HG03025 (cell line): ENCODE data around the gene PPIL4.
"Not testable (repeated sequence)": the region's sequence is repeated elsewhere in the genome, so short reads cannot be mapped to it uniquely, and the experiment has no call there.

Source experiments
- ATAC-seq: cut with Tn5 transposase; IDR thresholded peaks from one replicate; pipeline ENCODE4 v1.9.1; 2021; ENCODE audit warnings: mild to moderate bottlenecking, moderate library complexity; ENCODE audit not compliant: unreplicated experiment, low FRiP score

Gene PPIL4

DNA sequence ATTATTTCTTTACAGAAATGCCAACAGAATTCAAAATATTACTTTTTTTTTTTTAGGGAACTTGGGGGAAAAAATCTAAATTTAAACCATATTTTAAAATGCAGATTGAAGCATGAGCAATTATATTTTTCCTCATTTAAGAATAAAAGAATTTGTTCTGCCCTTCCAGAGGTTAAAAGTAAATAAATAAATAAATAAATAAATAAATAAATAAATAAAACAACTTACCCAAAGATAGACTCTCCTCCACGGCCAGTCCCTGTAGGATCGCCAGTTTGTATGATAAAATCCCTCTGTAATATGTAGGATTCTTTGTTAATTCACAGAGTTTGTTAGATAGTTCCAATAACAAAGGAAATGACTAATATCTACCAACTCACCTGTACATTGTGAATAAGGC lies 4.7 kb downstream of the PPIL4 start:
- no peak for ATAC-seq

DNA sequence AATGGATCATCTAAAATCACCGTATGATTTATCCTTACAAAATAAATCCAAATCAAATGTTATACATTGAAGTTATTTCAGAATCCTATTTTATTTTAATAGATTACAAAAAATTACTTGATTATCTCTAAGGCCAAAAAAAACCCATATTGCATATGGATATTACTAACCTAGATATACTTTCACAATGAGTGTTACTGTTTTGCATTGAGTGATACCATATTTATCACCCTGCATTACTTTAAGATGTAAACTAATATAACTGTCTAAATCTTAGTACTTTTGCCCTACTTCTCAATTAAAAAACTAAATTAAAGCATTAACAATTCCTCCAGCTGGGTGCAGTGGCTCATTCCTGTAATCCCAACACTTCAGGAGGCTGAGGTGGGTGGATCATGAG lies 11.1 kb downstream of the PPIL4 start:
- no peak for ATAC-seq

DNA sequence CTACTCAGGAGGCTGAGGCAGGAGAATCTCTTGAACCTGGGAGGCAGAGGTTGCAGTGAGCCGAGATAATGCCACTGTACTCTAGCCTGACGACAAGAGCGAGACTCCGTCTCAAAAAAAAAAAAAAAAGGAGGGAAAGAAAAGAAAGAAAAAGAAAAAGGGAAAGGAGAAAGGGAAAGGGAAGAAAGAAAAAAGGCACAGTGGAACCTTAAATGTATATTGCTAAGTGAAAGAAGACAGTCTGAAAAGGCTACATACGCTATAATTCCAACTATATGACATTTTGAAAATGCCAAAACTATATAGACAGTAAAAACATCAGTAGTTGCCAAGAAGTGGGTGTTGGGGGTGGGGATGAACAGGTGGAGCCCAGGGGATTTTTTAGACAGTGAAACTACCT lies 16.2 kb downstream of the PPIL4 start:
- no peak for ATAC-seq

DNA sequence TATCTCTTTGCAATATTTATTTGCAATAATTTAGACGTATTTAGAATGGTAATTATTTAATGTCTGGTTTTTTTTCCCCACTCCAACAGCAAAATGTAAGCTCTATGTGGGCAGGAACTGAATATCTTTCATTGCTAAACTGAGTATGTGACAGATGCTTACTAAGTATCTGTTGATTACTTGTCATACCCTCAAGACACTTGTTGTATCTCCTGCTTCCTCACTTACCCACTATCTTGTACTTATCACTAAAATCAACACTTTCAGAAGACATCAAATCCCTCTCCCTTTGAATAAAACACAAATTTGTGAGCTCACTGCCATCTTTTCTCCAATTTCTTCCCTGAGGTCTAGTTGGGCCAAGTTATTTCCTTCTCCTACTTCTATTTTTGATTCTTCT lies 30.3 kb downstream of the PPIL4 start:
- ATAC-seq, result no peak

DNA sequence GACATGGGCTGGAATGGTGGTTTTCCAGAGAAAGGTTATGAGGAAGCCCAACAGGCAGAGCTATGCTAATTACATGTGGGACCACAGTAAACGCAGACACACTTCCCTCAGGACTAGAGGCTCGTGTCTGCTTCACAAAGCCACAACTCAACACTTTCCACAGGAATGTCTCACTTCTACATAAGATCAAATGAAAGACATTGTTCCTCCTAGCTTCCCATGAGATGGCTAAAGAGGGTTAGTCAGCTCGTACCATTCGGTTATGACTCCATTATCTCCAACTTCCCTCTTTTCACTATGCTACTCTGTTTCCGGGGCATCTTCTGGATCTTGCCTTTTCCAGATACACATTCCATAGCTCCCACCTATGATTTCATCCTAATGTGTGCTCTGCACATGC lies 31.9 kb downstream of the PPIL4 start:
- ATAC-seq, result no peak

DNA sequence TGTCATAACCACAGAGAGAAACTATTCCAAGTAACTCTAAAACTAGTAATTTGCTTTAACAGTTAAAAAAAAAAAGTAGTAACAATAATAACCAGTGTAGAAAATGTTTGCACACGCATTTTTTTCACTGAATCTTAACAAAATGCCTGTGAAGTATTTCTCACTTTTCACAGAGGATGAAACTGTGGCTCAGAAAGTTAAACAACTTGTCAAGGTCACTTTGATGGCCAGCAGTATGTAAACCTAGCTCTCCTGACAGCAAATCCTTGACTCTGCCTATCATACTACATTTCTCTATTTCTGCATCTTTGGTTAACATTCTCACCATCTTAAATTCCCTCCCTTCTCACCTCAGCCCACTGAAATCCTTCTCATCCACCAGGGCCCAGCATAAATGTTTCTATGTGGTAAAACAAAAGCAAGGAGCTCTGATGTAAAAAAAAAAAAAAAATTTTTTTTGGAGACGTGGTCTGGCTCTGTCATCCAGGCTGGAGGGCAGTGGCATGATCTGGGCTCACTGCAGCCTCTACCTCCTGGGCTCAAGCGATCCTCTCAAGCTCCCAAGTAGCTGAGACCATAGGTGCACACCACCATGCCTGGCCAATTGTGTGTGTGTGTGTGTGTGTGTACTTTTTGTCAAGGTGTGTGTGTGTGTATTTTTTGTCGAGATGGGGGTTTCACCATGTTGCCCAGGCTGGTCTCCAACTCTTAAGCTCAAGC lies 34.9 kb downstream of the PPIL4 start:
- ATAC-seq, result no peak

DNA sequence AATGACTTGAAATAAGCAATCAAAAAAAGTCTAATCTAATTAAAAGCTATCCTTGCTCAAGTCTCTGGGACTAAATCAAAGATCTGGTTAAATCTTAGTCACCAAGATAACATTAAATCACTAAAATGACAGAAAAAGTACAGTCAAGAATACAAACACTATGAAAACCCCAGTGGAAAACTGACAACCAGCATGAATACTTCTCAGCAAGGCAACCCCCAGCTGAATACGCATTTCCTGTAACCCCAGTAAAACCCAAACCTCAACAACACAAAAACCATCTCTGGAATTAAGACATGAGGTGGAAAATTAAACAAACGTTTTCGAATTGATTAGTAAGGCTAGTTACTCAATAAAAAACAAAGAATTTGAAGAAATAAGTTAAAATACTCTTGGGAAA lies 37.4 kb downstream of the PPIL4 start:
- no peak for ATAC-seq

DNA sequence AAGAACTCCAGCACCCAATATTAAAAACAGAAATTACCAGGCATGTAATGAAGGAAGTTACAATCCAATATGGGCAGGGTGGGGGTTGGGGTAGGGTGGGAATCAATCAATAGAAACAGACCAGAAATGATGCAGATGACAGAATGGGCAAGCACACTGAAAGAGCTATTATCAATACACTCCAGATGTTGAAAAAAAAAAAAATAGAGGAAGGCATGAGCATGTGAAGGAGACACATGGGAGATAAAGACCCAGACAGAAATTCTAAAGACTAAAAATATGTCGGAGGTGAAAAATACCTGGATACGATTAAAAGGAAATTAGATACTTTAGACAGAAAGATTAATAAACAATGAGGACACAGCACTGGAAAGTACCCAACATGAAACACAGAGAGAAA lies 42.0 kb downstream of the PPIL4 start:
- ATAC-seq, result no peak

DNA sequence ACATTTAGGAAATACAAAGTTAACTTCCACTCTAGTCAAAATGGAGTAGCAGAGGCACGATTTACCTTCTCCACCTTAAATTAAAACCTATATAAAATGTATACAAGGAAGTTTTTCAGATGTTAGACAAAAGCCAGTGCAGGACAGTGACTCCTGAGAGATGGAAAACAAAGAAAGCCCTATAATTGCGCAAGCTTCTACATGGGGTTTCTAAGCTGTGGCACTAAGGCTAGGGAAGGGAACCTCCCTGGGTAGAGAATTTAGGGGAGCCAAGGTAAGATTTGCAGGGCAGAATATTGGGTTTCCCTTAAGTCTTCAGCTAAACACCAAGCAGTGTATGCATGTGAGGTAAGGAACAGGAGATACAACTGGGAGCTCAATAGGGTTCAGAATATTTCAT lies 42.6 kb downstream of the PPIL4 start:
- ATAC-seq, result no peak

DNA sequence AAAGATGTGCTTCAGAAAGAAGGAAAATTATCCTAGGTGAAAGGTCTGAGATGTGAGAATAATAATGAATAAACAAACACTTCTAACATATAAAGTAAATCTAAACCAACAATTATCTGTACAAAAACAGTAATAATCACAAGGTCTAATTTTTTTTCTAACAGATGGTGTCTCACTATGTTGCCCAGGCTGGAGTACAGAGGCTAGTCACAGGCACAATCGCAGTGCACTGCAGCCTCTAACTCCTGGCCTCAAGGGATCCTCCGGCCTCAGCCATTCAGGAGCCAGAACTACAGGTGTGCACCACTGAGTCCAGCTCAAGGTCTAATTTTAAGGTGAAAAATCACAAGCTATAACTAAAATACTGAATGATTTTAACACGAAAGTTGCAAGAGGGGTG lies 44.1 kb downstream of the PPIL4 start:
- ATAC-seq, result no peak

DNA sequence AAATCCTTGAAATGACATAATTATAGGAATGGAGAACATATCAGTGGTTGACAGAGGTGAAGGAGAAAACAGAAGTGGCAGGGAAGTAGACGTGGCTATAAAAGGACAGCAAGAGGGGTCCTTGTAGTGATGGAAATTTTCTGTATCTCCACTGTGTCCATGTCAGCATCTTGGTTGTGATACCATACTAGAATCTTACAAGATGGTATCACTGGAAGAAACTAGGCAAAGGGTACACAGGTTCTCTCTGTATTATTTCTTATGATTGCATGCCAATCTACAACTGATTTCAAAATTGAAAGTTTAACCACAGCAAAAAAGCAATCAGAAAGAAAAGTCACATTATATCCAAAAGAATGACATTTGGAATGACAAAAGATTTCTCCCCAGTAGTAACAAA lies 44.6 kb downstream of the PPIL4 start:
- no peak for ATAC-seq

DNA sequence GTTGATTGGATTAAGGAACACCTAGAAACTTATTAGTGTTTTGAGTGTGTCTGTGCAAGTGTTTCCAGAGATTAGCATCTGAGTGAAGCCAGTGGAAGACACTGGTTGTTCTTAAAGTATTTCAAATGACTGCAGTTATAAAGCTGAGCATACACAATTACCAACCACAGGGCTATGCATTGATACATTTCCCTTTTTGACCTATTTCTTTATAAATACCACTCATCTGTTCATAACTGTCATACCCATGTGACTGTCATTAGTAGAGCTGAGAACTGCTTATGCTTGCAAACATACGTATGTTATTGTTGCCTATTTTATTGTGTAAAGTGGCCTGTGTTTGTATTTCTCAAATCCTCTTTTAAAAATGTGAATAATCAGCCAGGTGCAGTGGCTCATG lies 45.7 kb downstream of the PPIL4 start:
- no peak for ATAC-seq

DNA sequence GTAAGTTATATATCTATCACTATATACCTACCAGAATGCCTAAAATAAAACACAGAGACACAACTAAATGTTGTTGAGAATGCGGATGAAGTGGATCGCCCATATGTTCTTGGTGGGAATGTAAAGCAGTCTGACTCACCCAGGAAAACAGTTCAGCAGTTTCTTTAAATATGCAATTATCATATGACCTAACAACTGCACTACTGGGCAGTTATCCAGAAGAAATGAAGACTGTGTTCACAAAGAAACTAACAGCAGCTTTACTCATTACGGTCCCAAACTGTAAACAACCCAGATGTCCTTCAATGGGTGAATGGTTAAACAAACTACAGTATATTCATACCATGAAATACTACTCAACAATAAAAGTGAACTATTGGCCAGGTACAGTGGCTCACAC lies 46.8 kb downstream of the PPIL4 start:
- ATAC-seq, result no peak

DNA sequence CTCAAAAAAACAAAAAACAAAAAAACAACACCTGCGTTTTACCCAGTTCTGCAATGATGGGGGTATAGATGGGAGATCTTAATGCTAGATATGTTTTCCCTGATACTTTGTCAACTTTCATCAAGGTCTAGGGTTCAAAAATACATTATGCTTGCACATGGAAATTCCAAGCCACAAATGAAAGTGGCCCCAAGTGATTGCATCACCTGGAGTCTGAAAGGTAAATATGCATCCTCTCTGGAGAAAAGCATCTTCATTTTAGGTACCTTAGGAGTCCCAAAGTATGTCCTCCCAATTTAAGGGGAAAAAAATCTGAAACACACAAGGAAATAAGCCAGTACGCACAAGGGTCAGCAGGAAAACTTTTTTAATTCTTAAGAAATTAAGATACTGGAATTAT lies 48.5 kb downstream of the PPIL4 start:
- no peak for ATAC-seq

DNA sequence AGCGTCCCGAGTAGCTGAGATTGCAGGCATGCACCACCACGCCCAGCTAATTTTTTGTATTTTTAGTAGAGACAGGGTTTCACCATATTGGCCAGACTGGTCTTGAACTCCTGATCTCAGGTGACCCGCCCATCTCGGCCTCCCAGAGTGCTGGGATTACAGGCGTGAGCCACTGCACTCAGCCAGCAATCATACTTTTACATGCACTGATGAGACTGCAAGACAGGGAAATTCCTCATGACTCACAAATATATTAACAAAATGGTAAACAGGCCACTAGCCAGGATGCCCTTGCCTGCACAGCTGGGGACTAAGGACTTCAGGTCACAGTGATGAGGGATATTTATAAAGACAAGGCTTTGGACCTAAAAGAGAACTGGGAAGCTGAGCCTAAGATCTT lies 49.2 kb downstream of the PPIL4 start:
- ATAC-seq, result not testable (repeated sequence)

DNA sequence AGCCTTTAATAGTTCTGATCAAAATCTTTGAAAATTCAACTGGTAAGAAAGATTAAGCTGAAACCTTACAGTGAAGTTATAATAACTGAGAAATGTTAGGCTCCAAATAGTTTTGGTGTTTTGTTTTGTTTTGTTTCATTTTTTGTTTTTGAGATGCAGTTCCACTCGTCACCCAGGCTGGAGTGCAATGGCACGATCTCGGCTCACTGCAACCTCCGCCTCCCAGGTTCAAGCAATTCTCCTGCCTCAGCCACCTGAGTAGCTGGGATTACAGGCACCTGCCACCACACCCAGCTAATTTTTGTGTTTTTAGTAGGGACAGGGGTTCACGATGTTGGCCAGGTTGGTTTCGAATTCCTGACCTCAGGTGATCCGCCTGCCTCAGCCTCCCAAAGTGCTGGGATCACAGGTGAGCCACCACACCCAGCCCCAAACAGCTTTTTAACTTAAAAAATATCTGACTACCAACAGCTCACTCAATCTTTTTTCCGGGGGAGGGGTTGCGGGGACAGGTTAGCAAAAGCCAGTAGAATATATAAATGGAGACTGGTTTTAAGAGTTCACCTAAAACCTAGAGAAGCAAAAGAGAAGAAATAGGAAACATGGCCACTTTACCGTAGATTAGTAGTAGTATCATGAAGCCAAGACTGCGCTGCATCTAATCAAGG lies 50.4 kb downstream of the PPIL4 start:
- not testable (repeated sequence) for ATAC-seq

DNA sequence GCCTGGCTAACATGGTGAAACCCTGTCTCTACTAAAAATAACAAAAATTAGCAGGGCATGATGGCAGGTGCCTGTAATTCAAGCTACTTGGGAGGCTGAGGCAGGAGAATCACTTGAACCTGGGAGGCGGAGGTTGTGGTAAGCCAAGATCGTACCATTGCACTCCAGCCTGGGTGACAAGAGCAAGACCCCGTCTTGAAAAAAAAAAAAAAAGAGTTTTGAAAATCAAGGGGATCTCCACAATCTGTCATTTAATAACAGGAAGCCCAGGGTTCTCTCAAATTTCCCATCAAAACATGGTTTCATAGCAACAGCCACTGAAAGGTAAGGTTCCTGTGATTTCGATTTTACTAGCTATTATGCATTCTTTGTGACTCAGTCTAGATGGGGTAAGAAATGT lies 51.0 kb downstream of the PPIL4 start:
- ATAC-seq, result peak; percentile 59

DNA sequence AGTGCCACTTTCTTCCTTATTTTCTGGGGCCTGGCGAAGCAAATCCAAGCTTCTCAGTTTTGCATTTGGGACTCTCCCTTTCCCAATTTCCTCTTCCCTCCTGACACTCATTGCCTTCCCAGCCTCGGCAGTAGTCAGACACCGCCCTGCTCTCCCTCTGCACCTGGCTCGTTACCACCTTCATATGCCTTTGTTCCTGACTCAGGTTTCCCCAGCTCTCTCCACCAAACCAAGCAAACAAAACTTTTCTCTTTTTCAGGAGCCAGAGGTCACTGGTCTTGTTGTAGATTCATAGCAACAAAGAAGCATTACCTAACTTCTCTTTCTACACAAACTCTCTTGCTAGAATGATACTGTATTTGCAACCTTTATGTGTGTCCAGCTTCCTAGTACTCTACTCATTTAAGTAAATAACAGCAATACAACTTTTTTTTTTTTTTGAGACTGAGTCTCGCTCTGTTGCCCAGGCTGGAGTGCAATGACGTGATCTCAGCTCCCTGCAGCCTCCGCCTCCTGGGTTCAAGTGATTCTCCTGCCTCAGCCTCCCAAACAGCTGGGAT lies 52.0 kb downstream of the PPIL4 start:
- ATAC-seq, result no peak

DNA sequence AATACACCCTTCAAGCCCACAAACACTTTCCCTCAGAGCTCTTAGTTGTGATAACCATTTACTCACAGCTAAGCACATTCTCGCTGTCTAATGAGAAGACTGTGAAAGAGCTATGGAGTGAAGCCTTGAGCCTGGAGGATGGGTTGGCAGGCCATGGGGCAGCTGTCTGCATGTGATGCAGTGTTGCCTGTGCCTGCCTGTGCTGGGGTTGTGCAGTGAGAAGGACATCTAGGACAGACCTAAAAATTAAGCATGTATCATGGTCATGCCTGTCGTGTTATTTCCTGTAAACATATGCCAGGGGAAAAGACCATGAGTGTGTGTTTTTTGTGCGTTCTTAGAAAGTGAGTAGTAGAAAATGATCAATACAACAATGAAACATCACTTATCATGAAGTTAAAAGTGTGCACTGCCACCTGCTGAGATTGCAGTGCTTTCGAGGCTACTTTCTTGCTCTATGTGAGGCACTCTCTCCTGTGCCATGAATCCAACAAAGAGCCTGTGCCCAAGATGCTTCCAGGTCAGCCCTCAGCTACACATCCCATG lies 53.0 kb downstream of the PPIL4 start:
- no peak for ATAC-seq

DNA sequence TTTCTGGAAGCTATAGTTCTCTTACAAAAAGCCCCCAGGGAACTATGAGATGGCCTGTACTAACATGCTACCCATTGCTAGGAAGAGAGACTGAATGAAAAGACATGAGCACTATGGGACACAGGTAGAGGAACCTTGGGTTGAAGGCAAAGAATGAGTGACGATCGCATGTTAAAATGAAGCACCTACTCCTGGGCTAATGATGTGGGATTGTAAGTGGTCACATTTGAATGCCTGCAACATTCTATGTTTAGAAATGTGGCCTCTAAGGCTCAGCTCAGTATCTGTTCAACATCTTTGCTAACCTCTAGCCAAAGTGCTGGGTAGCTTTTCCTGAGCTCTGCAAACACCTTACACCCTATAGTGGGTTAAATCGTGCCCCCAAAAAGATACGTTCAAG lies 55.9 kb downstream of the PPIL4 start:
- ATAC-seq, result no peak

DNA sequence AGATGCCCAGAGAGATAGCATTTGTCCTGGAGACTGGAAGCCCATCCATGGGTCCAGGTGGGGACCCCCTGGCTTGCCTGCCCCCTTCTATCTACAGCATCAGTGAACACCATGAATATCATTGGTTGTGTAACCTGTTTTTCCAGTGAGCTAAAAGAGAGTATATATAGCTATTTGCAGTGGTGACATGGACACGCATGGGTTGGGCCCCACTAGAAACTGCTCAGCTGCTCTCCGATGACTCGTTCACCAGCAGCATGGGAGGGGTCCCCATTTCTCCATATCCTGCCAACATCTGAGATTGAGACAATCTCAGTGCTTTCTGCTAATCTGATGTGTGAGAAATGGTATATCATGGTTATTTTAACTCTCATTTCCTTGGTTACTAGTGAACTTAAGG lies 57.0 kb downstream of the PPIL4 start:
- ATAC-seq, result no peak

DNA sequence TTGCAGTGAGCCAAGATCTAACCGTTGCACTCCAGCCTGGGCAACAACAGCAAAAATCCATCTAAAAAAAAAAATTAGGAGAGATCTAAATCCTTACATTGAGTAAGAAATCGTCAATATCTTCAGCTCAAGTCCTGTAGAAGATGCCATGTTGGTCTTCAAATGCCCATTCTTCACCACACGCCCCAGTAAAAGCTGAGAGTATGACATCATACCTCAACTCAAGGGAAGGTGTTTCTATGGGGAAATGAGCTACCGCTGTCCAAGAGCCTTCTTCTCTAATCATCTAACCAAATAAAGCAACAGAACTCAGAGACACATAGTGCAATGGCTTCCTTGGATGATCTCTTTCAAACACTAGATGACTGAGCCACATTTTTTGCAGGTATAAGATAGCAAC lies 58.5 kb downstream of the PPIL4 start:
- no peak for ATAC-seq
